Common myeloid progenitor, CD34-positive (primary cell): ENCODE measurements around the gene TOB2.
A peak's percentile ranks its signal among the peaks of the same experiment; 100 is the strongest.

Source experiments
- CTCF ChIA-PET: fragments of 350-600 bp; sonication (Branson Sonifier 250); formaldehyde crosslinking; loops from one replicate; lab custom pipeline; 2021; ENCODE audit warnings: antibody characterized with exemption; lab: Charles Lee
- POLR2A ChIA-PET: fragments of 350-600 bp; sonication (Branson Sonifier 250); formaldehyde crosslinking; loops from one replicate; lab custom pipeline; 2021; ENCODE audit warnings: antibody characterized with exemption; lab: Charles Lee
- DNase-seq, 3 donors: peaks; one replicate each; pipeline versions ENCODE4 v3.0.0 to v3.0.0-alpha.2; 2013
- H3K27ac ChIP-seq, 2 experiments: 1 replicate in 1 of 2; 2 replicates in 1 of 2; pipeline ENCODE4 v1.7.0; 2013; ENCODE audit warnings: inconsistent platforms in 2 of 2, low read length in 2 of 2, mild to moderate bottlenecking in 2 of 2, low read depth in 1 of 2, moderate library complexity in 1 of 2; ENCODE audit not compliant: severe bottlenecking in 2 of 2, insufficient read depth in 1 of 2, poor library complexity in 1 of 2
- H3K27me3 ChIP-seq, 5 experiments: replicated peaks in 2 of 5; 1 replicate in 3 of 5; 2 replicates in 2 of 5; pipeline versions ENCODE4 v1.6.1 to v1.7.0; 2013; ENCODE audit warnings: low read length in 4 of 5, mild to moderate bottlenecking in 2 of 5, moderate library complexity in 2 of 5, inconsistent platforms in 1 of 5; ENCODE audit not compliant: insufficient read depth in 5 of 5, control insufficient read depth in 4 of 5
- H3K36me3 ChIP-seq, 4 experiments: 1 replicate in 2 of 4; 2 replicates in 2 of 4; pipeline versions ENCODE4 v1.6.1 to v1.7.0; 2013; ENCODE audit warnings: low read length in 3 of 4, control low read depth in 1 of 4, mild to moderate bottlenecking in 1 of 4; ENCODE audit not compliant: control insufficient read depth in 4 of 4, insufficient read depth in 4 of 4
- H3K4me1 ChIP-seq, 4 experiments: 1 replicate in 3 of 4; 2 replicates in 1 of 4; pipeline versions ENCODE4 v1.6.1 to v1.7.1; 2013; ENCODE audit warnings: low read length in 3 of 4, mild to moderate bottlenecking in 3 of 4, control low read depth in 1 of 4, inconsistent platforms in 1 of 4, moderate library complexity in 1 of 4; ENCODE audit not compliant: control insufficient read depth in 4 of 4, insufficient read depth in 4 of 4; ENCODE audit errors: control extremely low read depth in 1 of 4
- H3K4me3 ChIP-seq, 7 experiments: 1 replicate in 4 of 7; 2 replicates in 3 of 7; pipeline versions ENCODE4 v1.5.1 to v1.7.0; 2013; ENCODE audit warnings: mild to moderate bottlenecking in 7 of 7, low read length in 6 of 7, moderate library complexity in 6 of 7, inconsistent platforms in 2 of 7, low read depth in 2 of 7, control low read depth in 1 of 7; ENCODE audit not compliant: insufficient read depth in 4 of 7, control insufficient read depth in 1 of 7; ENCODE audit errors: extremely low read depth in 1 of 7
- H3K9me3 ChIP-seq, 5 experiments: 1 replicate in 4 of 5; 2 replicates in 1 of 5; pipeline versions ENCODE4 v1.6.1 to v1.7.1; 2013; ENCODE audit warnings: low read length in 4 of 5, mild to moderate bottlenecking in 2 of 5, inconsistent platforms in 1 of 5, low read depth in 1 of 5, moderate library complexity in 1 of 5; ENCODE audit not compliant: control insufficient read depth in 4 of 5, insufficient read depth in 2 of 5; ENCODE audit errors: control extremely low read depth in 1 of 5
- WGBS: methylation state at CpG from one replicate; pipeline ENCODE4 v1.1.5; 2013; ENCODE audit not compliant: insufficient coverage; 5-methylcytosine and 5-hydroxymethylcytosine counted together

TOB2 gene

DNA sequence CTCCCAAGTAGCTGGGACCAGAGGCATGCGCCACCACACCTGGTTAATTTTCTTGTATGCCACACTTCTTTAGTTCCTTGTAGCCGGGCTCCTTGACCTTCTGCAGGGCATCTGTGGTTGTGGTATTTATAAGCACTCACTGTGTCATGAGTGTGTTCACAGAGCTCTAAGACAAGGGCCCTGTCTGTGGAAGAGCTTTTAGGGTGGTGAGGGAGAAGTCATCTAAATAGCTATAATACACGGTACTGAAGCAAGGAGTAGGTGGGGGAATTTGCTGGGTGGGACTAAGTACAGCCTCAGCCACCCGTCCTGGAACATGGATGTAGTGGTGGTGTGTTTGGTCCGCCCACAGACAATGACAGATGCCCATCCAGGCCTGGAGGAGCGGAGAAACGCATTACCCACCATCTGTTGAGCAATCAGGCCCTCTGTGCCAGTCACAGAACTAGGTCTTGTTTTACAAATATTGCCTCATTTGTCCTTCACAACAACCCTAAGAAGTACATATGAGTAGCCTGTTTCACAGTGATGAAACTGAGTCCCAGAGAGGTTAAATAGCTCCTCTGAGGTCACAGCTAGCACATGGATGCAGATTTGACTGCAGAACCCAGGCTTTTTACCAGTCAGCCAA is 32.4 kb upstream of the TOB2 start:
- no peak overlapping the region for H3K27ac ChIP-seq
- H3K4me1 ChIP-seq: peaks cover 0 to 9% (median 0%) of the 10 kb centered on the region in 4 experiments
- no peaks in the 10 kb centered on the region for H3K27me3 ChIP-seq
- no peaks in the 10 kb centered on the region for H3K9me3 ChIP-seq
- POLR2A ChIA-PET: no interaction called here
- WGBS: 96% methylated on average over 4 of the region's 7 CpGs
- CTCF ChIA-PET: interaction anchor here (0.7 to 1.0 kb wide), 2 partner anchors 20 to 35 kb away, joined by 3 read pairs; no protein-coding TSS in a partner anchor
- H3K36me3 ChIP-seq: peaks cover 4 to 11% (median 5%) of the 10 kb centered on the region in 4 experiments
- no peak for DNase-seq
- H3K4me3 ChIP-seq: no peak overlapping the region

DNA sequence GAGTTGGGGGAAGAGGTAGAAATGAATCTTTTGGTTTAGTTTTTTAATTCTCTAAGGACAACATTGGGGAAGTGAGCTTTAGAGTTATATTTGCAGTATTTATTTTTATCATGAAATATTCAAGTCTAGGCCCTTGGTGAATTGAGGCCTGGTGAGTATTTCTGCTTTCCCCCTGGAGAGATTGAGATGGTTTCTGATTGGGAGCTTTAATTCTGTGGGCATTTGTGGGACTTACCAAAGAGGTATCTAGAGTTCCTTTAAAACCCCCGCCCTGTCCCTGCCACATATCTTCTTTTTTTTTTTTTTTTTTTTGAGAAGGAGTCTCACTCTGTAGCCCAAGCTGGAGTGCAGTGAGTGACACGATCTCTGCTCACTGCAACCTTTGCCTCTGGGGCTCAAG is 31.9 kb upstream of the TOB2 start:
- Histone ChIP-seq H3K4me1 (peaks cover 0 to 9% (median 0%) of the 10 kb centered on the region in 4 experiments), H3K4me3 (no peak overlapping the region), H3K27me3 (no peaks in the 10 kb centered on the region), H3K36me3 (peaks cover 4 to 14% (median 5%) of the 10 kb centered on the region in 4 experiments), H3K27ac (no peak overlapping the region), H3K9me3 (no peaks in the 10 kb centered on the region)
- DNase-seq: no peak
- CTCF ChIA-PET: interaction anchor here (0.7 to 1.0 kb wide), 2 partner anchors 20 to 36 kb away, joined by 3 read pairs; no protein-coding TSS in a partner anchor
- WGBS: 100% methylated on average over 1 of the region's 2 CpGs
- POLR2A ChIA-PET: no interaction called here

DNA sequence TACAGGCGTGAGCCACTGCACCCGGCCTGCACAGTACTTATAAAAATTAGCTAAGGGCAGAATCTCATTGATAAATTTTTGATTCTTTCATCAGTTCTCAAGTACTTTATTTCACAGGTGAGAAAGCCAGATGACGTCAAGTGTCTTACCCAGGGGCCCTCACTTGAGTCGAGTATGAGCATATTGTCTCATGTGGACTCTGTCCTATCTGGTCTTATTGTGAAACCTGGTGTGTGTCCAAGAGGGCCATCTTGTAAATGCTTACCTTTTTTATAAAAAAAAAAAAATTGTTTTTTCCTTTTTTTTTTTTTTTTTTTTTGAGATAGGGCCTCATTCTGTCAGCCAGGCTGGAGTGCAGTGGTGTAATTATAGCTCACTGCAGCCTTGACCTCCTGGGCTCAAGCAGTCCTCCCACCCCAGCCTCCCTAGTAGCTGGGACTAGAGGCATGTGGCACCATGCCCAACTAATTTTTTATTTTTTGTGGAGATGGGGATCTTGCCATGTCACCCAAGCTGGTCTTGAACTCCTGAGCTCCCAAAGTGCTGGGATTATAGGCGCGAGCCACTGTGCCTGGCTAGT is 28.4 kb upstream of the TOB2 start:
- ChIA-PET POLR2A (interaction anchor here (0.6 kb wide), 1 partner anchor 132 kb away, joined by 3 read pairs; no protein-coding TSS in a partner anchor), CTCF (no interaction called here)
- no peak for DNase-seq
- peaks cover 2 to 24% (median 6%) of the 10 kb centered on the region in 4 experiments for H3K36me3 ChIP-seq
- H3K9me3 ChIP-seq: no peaks in the 10 kb centered on the region
- H3K27ac ChIP-seq: no peak overlapping the region
- no CpG with 5 or more reads among the region's 6 CpGs for WGBS
- H3K4me1 ChIP-seq: peaks cover 2 to 8% (median 2%) of the 10 kb centered on the region in 4 experiments
- H3K4me3 ChIP-seq: no peak overlapping the region
- no peaks in the 10 kb centered on the region for H3K27me3 ChIP-seq

DNA sequence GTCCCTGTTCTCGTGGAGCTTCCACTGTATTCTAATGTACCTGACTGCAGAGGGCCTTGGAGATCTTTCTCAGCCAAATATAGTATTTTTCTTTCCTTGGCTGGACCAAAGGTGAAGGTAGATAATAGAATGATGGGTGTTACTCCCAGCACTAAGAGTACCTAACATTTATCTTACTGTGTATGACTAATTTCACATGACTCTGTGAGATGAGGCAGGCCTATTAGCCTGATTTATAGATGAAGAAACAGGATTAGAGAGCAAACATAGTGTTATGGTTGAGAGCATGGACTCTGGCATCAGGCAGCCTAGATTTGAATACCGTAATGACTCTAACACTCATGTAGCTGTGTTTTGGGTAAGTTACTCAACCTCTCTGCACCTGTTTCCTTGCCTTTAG is 25.0 kb upstream of the TOB2 start:
- H3K9me3 ChIP-seq: no peaks in the 10 kb centered on the region
- DNase-seq: no peak
- no peaks in the 10 kb centered on the region for H3K27me3 ChIP-seq
- H3K4me1 ChIP-seq: peaks cover 11 to 23% (median 18%) of the 10 kb centered on the region in 4 experiments
- no peak overlapping the region for H3K27ac ChIP-seq
- no peak overlapping the region for H3K4me3 ChIP-seq
- peaks cover 0 to 29% (median 7%) of the 10 kb centered on the region in 4 experiments for H3K36me3 ChIP-seq
- CTCF ChIA-PET: interaction anchor here (0.6 to 1.6 kb wide), 2 partner anchors 31 to 82 kb away, joined by 3 to 4 read pairs; no protein-coding TSS in a partner anchor
- WGBS: 100% methylated on average over 1 of the region's 2 CpGs
- POLR2A ChIA-PET: no interaction called here

DNA sequence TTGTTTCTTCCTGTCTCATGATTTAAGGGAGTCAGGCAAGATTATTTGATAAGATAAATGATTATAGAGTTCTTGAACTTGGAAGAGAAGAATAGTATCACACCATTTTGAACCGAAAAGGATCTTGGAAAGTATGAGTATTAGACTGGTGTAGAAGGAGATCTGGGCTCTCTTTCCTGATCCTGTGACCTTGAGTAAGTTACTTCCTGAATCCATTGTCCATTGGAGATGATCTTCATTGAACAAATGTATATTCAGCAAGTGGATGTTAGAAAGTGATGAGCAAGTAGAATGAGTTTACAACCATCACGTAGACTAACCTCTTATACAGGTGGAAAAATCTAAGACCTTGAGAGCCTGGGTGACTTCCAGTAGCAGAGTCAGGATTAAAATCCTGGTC is 24.3 kb upstream of the TOB2 start:
- peak overlapping the region in 1 of 7 experiments; percentile 0 for H3K4me3 ChIP-seq
- H3K27me3 ChIP-seq: no peaks in the 10 kb centered on the region
- peaks cover 11 to 23% (median 18%) of the 10 kb centered on the region in 4 experiments for H3K4me1 ChIP-seq
- DNase-seq: no peak
- no peak overlapping the region for H3K27ac ChIP-seq
- no peaks in the 10 kb centered on the region for H3K9me3 ChIP-seq
- POLR2A ChIA-PET: no interaction called here
- peaks cover 6 to 36% (median 12%) of the 10 kb centered on the region in 4 experiments for H3K36me3 ChIP-seq
- 83% methylated on average over 1 of the region's 2 CpGs for WGBS
- CTCF ChIA-PET: interaction anchor here (0.6 to 1.6 kb wide), 2 partner anchors 31 to 83 kb away, joined by 3 to 4 read pairs; no protein-coding TSS in a partner anchor

DNA sequence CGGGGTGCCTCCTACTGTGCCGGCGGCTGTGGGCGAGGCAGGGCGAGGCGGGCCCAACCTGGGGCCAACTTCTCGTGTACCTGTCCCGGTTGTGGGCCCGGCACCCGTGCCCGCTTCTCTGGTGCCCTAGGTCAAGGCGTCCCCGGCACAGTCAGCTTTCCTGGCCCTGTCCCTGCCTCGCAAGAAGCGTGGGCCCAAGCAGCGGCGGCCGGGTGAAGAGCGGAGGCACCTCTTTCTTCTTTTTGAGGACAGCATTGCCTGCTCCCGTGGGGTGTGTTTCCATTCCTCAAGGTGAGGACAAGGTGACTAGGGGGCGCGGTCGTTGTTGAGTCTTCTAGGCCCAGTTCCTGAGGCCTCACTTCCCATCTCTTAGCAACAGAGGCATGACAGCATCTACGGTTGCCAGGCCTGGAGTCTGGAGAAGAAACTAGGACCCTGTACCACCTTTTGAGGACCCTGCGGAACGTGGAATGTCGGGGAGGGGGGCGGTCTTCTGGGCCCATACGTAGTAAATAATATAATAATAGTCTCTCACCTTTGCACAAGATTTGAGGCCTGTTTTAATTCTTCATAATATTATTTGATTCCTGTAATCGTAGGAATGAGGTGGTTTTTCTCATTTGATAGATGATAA is 22.7 kb upstream of the TOB2 start:
- H3K4me3 ChIP-seq: peak overlapping the region; percentile 91 to 99 (median 94)
- peak in 2 of 3 donors; percentile 53 to 61 for DNase-seq
- CTCF ChIA-PET: interaction anchor here (0.5 to 2.2 kb wide), 8 partner anchors 14 to 80 kb away, joined by 3 to 12 read pairs (median 4); no protein-coding TSS in a partner anchor
- WGBS: 0% methylated on average over 24 of the region's 30 CpGs
- POLR2A ChIA-PET: interaction anchor here (0.6 to 2.7 kb wide), 4 partner anchors 16 to 87 kb away, joined by 3 to 34 read pairs (median 4); partner anchors contain the start of genes TEF and TOB2
- peaks cover 13 to 49% (median 23%) of the 10 kb centered on the region in 4 experiments for H3K36me3 ChIP-seq
- H3K9me3 ChIP-seq: no peaks in the 10 kb centered on the region
- no peaks in the 10 kb centered on the region for H3K27me3 ChIP-seq
- H3K27ac ChIP-seq: peak overlapping the region; percentile 99 to 100
- peaks cover 11 to 23% (median 18%) of the 10 kb centered on the region in 4 experiments for H3K4me1 ChIP-seq
